Measurements from ENCODE around the gene MAGI3.

The MAGI3 gene

DNA sequence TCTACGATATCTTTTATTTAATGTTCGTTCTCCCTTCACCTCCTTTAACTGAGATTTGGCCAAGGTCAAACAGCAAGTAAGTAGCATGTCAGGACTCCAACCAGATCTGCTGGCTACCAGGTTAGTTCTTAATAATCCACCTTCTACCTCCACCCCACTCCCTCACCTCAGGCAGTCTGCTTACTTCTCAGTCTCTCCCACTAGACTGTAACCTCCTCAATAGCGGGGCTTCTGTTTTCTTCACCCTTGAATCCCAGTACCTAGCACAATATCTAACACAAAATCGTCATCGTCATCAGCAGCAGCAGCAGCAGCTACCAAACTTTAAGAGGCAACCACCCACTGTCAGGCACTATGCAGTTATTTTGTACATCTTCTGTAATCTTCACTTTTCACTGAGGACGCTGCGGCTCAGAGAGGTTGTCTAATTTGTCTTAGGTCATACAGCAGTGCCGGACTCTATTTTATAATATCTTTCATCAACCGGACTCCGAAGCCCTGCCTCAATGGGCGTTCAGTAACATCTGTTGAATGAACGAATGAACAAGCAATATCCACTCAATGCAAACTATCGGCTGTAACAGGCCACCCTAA lies 859 bp upstream of the MAGI3 start:
- no peak for DNase-seq

DNA sequence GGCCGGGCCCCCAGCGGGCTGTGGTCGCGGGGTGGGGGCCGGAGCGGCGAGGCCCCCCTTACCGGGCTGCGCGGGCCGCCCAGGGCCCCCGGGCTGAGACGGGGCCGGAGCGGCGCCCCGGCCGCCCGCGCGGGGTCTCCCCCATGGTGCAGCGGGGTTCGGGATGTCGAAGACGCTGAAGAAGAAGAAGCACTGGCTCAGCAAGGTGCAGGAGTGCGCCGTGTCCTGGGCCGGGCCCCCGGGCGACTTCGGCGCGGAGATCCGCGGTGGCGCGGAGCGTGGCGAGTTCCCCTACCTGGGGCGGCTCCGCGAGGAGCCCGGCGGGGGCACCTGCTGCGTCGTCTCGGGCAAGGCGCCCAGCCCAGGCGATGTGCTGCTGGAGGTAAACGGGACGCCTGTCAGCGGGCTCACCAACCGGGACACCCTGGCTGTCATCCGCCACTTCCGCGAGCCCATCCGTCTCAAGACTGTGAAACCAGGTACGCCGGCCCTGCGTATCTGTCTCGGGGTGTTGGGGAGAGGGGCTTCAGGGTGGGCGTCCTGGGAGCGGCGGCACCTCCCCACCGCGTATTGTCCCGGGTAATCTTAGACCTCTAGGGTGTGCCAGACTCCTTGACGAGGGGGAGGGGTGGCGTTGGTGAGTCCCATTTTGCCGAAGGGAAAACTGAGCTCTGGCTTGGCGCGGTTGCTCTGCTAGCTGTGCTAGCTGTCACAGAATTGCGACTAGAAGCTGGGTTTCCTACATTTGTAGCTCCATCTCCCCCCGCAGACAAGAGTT lies 745 bp downstream of the MAGI3 start:
- TF ChIP-seq, protein P1, sequence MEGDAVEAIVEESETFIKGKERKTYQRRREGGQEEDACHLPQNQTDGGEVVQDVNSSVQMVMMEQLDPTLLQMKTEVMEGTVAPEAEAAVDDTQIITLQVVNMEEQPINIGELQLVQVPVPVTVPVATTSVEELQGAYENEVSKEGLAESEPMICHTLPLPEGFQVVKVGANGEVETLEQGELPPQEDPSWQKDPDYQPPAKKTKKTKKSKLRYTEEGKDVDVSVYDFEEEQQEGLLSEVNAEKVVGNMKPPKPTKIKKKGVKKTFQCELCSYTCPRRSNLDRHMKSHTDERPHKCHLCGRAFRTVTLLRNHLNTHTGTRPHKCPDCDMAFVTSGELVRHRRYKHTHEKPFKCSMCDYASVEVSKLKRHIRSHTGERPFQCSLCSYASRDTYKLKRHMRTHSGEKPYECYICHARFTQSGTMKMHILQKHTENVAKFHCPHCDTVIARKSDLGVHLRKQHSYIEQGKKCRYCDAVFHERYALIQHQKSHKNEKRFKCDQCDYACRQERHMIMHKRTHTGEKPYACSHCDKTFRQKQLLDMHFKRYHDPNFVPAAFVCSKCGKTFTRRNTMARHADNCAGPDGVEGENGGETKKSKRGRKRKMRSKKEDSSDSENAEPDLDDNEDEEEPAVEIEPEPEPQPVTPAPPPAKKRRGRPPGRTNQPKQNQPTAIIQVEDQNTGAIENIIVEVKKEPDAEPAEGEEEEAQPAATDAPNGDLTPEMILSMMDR (IDR thresholded peaks at IDR 0.05; ENCODE audit: low read depth, low read length) = peak; percentile 28
- peak; percentile 63 for DNase-seq
- H3K4me1 ChIP-seq = peaks cover 2% of the 10 kb centered on the region

More for the DNA sequence above, 859 bp upstream of the MAGI3 start:
- H3K9me3 ChIP-seq = no peaks in the 10 kb centered on the region
- H3K4me1 ChIP-seq = no peaks in the 10 kb centered on the region
- H3K4me3 ChIP-seq (ENCODE audit: low read depth, low read length) = peak overlapping the region; percentile 73
- H3K27me3 ChIP-seq = no peaks in the 10 kb centered on the region
- TF ChIP-seq, protein P1 (IDR thresholded peaks at IDR 0.05; ENCODE audit: low read depth, low read length) = no peak
- H3K36me3 ChIP-seq = no peaks in the 10 kb centered on the region

GRCh38 chr1:113391649-113392271 lies 1.4 kb downstream of the MAGI3 start:
- no peaks in the 10 kb centered on the region for H3K9me3 ChIP-seq
- no peaks in the 10 kb centered on the region for H3K36me3 ChIP-seq
- peak overlapping the region; percentile 92 for H3K4me3 ChIP-seq (ENCODE audit: low read depth, low read length)
- TF ChIP-seq, protein P1 (IDR thresholded peaks at IDR 0.05; ENCODE audit: low read depth, low read length) = no peak
- no peaks in the 10 kb centered on the region for H3K27me3 ChIP-seq
- no peak for DNase-seq
- H3K4me1 ChIP-seq = peaks cover 8% of the 10 kb centered on the region

More for the DNA sequence above, 745 bp downstream of the MAGI3 start:
- H3K36me3 ChIP-seq = no peaks in the 10 kb centered on the region
- H3K27me3 ChIP-seq = no peaks in the 10 kb centered on the region
- H3K4me3 ChIP-seq (ENCODE audit: low read depth, low read length) = peak overlapping the region; percentile 92
- no peaks in the 10 kb centered on the region for H3K9me3 ChIP-seq

DNA sequence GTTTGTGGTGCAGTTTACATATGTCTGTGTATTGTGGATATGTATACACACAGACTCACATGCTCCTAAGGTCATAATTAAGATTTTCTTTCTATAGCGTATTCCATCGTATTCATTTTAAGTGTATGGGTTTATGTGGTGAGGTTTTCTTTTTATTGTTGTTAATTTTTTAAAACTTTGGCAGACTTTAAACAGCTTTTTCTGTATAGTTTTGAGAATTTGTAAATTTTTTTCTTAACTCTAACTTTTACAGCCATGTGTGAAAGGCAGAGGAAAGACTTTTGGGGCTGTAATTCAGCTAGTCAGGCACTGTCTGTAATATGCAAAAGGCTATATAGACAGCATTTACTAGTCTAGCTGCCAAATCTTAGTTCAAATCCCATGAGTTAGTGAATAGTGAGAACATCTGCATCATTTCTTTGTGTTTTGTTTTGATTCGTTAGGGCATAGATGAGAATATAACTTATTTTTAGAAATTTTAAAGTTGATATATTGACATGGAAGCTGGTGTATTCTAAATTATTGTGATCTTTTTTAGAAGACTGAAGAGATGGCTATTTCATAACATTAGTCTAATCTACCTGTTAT lies 2.3 kb downstream of the MAGI3 start:
- peak overlapping the region; percentile 92 for H3K4me3 ChIP-seq (ENCODE audit: low read depth, low read length)
- no peaks in the 10 kb centered on the region for H3K9me3 ChIP-seq
- TF ChIP-seq, protein P1 (IDR thresholded peaks at IDR 0.05; ENCODE audit: low read depth, low read length) = no peak
- no peaks in the 10 kb centered on the region for H3K27me3 ChIP-seq
- DNase-seq = no peak
- no peaks in the 10 kb centered on the region for H3K36me3 ChIP-seq
- peaks cover 14% of the 10 kb centered on the region for H3K4me1 ChIP-seq

DNA sequence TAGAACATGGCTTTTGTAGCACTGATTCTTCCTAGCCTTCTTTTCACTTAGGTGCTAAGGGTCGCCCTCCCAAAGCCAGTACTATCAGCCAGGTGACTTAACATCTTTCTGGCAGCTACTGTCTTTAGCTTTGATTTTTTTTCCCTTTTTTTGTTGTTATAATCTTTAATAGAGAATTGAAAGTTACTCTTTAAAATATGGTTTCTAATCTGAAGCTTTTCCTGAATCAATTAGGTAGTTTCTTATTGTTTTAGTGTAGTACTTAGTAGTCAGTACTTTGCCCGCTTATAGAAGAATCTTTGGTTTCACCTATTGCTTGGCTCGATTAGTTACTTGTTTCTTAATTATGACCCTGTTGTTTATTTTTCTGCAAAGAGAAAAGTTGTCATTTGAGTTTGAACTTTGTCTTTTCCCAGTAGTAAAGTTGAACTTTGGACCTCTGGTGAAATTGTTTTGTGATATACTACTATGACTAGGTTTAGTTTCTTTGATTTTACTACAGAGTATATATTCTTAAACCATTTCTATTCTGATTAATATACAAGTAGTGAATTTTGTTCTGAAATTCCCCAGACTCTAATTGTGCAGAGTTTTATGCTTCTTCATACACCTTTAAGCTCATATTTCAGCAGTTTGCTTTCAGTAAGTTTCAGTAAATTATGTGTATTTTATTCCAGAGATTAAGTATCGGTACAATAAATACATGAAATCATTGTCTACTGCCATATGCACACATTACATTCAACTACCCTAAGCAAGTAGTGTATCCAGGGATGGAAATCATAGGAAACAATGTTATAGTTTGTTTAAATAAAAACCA lies 3.9 kb downstream of the MAGI3 start:
- DNase-seq = no peak
- no peaks in the 10 kb centered on the region for H3K36me3 ChIP-seq
- H3K4me1 ChIP-seq = peaks cover 19% of the 10 kb centered on the region
- TF ChIP-seq, protein P1 (IDR thresholded peaks at IDR 0.05; ENCODE audit: low read depth, low read length) = no peak
- H3K4me3 ChIP-seq (ENCODE audit: low read depth, low read length) = peak overlapping the region; percentile 92
- no peaks in the 10 kb centered on the region for H3K27me3 ChIP-seq
- no peaks in the 10 kb centered on the region for H3K9me3 ChIP-seq
